Suppressor macrophage treated with lipopolysaccharide for 4 hours (primary cell): ENCODE results near the gene QRICH2.
"Not testable (repeated sequence)": the region's sequence is repeated elsewhere in the genome, so short reads cannot be mapped to it uniquely, and the experiment has no call there.

ENCODE experiments used
- DNase-seq: peaks from one replicate; pipeline ENCODE4 v3.0.0-alpha.2; 2020

Gene QRICH2

DNA sequence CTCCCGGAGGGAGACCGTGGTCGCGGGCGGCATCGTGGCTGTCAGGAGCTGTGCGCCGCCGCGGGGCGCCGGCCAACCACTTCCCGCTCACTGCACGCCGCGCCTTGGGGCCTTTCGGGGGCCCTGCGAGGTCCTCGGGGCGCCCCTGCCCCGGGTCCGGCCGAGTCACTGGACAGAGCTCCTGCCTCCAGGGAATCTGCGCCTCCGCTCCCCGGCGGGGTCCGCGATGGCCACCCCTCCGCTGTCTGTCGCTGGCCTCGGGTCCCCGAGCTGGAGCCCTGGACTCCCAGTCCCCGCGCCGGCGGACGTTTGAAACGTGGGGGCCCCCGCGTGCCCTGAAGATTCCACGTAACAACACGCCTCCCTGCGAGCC is at the start of gene QRICH2:
Gene QRICH2, minus strand, starts transcription at position 311 of the 373 bp plus-strand sequence. Its CDS starts 278 bp downstream, at position 33.
- no peak for DNase-seq

- no peak for DNase-seq
Measured at GRCh38 chr17:76357597-76358158, 49.6 kb upstream of the QRICH2 start.

DNA sequence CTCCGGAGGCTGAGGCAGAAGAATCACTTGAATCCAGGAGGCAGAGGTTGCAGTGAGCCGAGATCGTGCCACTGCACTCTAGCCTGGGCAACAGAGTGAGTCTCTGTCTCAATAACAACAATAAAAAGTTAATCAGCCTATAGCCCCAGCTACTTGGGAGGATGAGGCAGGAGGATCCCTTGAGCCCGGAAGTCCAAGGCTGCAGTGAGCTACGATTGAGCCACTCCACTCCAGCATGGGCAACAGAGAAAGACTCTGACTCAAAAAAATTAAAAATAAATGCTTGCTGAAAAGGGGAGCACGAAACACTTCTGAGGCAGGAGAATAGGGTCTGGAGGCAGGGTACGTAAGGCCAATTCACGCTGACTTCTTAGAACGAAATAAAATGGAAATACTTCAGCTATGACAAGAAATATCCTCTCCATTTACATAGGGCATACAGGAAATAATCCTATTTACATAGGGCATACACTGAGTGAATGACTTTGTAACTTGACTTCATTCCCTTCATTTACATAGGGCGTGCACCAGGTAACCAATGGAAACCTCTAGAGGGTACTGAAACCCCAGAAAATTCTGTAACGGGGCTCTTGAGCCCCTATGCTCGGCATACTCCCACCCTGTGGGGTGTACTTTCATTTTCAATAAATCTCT is 48.9 kb upstream of the QRICH2 start:
- DNase-seq = no peak

- no peak for DNase-seq
Measured at GRCh38 chr17:76354747-76355310, 46.8 kb upstream of the QRICH2 start.

DNA sequence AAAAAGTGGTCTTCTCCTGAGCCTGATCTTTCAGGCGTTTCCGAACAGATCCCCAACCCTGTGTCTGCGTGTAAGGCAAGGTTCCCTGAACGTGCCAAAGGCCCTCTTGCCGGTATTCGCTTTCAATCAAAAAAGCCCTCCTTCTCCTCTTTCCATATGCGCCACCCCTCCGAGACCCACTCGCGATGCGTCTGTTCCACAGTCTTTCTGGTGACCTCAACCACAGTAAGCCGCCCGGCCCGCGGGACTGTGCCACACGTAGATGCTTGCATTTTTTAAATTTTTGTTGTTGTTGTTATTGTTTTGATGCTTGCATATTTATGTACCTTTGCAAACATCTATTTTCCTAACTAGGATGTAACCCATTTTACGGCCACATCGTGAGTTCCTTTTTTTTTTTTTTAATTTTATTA is 46.2 kb upstream of the QRICH2 start:
- DNase-seq = no peak

DNA sequence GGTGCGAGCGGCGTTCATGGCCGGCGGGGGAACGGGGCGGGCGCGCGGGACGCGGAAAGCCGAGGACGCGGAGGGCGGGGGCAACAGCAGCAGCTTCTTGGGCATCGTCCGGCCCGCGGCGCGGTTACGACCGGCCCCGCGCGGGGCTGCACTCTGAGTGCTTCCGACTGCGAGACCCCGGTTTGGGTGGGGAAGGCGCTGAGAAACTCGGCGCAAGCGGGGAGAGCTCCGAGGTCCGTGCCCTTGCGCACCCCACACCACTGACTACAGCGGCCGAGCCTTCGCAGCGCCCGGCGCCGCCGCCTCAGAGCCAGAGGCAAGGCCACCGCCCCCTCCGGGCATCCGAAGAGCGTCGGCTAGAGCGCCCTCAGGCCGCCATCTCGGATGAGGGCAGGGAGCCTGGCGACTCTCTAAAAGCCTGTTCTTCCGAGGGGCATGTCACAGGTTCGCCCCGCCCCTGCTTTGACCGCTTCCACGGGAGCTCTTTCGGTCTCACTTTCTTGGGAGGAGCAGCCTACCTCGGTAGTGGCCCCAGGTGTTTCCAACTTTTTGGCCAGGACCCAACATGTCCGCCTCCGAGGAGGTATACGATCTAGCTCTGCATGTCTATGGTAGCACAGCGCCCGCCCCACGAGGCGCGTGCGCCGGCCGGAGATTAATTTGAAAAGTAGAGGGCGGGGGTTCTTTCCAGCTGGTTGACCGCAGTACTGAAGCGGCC is 45.7 kb upstream of the QRICH2 start, which contains the start of gene PRPSAP1:
Gene PRPSAP1, minus strand, starts transcription at position 318 of the 718 bp plus-strand sequence. Its CDS starts 213 bp downstream, at position 105.
- peak; percentile 94 for DNase-seq

GRCh38 chr17:76353004-76353598 is 45.0 kb upstream of the QRICH2 start:
- peak; percentile 49 for DNase-seq

- no peak for DNase-seq
Measured at GRCh38 chr17:76351526-76352071, 43.5 kb upstream of the QRICH2 start.

- DNase-seq = no peak
Measured at GRCh38 chr17:76350463-76350862, 42.4 kb upstream of the QRICH2 start.

DNA sequence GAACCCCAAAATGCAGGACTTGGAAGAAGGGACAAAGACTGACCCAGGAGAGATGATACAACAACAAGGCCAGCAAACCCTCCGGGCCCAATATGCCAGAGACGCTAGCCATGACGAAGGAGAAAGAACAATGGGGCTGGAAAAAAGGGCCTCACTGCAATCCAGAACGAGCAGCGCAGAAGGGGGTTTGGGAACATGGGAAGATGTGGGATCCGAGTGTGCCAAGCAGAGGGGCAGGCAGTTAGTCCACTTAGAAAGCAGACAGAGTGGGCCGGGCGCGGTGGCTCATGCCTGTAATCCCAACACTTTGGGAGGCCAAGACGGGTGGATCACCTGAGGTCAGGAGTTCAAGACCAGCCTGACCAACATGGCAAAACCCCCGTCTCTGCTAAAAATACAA is 38.9 kb upstream of the QRICH2 start:
- DNase-seq = not testable (repeated sequence)

DNA sequence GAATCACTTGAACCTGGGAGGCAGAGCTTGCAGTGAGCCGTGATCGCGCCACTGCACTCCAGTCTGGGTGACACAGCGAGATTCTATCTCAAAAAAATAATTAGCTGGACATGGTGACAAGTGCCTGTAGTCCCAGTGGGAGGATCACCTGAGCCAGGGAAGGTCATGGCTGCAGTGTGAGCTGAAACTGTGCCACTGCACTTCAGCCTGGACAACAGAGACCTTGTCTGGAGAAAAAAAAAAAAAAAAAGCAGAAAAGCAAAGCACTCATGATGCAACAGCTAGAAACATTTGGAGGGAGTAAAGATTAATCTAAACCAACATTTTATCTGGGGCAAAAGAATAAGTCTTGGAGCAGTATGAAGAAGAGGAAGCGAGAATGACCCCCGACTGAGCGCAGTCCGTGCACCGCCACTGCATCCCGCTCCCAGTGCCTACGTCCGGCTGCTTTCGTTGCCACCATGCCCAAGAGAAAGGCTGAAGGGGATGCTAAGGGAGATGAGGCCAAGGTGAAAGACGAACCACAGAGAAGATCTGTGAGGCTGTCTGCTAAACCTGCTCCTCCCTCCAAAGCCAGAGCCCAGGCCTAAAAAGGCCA is 37.4 kb upstream of the QRICH2 start:
- no peak for DNase-seq

- DNase-seq = no peak
Measured at GRCh38 chr17:76343106-76343505, 35.0 kb upstream of the QRICH2 start.

DNA sequence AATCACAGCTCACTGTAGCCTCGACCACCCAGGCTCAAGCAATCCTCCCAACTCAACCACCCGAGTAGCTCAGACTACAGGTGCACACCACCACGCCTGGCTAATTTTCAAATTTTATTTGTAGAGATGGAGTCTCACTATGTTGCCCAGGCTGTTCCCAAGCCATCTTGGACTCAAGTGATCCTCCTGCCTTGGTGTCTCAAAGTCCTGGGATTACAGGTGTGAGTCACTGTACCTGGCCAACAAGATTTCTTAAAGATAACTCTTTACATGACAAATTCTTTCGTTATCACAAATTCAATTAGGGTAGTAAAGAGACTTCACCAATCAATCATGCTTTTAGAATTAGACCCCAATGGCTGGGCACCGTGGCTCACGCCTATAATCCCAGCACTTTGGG is 33.2 kb upstream of the QRICH2 start:
- no peak for DNase-seq

DNA sequence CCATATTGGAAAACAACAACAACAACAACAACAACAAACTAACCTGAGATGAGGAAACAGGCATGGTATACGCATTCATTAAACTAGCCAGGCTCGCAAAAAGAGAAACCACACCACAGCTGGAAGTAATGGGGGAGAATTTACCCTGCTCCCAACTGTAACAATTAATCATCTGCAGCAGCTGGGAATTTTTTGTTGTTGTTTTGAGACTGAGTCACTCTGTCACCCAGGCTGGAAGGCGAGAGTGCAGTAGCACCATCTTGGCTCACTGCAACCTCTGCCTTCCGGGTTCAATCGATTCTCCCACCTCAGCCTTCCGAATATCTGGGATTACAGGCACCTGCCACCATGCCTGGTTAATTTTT is 29.3 kb upstream of the QRICH2 start:
- no peak for DNase-seq

DNA sequence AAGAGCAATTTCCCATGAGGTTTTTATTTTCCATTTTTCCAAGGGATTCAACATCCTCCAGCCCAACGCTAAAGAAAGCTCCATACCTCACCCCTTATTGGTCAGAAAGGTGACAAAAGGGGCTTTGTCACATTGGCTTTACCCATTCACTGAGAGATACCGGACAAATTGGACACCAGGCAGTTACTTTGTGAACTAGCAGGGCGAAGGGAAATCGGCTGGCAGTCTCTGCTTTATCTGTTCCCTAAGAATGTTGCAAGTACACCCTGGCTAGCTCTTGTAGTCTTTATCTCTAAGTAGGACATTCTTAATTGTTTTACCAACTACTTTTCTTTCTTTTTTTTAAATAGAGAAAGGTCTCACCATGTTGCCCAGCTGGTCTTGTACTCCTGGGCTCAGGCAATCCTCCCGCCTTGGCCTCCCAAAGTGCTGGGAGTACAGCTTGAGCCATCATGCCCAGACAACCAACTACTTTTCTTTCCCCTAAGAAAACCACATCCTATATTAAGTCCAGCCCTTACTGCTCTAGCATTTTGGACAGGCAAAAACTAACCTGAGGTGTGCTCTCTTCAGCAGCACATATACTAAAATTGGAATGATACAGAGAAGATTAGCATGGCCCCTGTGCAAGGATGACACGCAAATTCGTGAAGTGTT is 28.8 kb upstream of the QRICH2 start:
- no peak for DNase-seq

DNA sequence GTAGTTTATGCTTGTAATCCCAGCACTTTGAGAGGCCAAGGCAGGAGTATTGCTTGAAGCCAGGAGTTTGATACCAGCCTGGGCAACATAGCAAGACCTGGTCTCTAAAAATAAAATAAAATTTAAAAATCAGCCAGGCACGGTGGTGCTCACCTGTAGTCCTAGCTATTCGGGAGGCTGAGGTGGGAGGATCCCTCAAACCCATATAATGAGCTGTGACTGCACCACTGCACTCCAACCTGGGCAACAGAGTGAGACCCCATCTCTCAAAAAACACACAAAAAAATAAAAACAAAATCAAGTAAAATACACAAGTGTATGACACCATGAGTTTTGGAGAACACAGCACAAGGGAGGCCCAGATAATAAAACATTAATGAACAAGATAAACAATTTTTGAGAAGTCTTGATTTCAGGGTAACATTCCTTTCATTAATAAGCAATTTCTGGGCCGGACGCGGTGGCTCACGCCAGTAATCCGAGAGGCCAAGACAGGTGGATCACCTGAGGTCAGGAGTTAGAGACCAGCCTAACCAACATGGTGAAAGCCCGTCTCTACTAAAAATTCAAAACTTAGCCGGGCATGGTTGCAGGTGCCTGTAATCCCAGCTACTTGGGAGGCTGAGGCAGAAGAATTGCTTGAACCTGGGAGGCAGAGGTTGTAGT is 27.8 kb upstream of the QRICH2 start:
- no peak for DNase-seq

DNA sequence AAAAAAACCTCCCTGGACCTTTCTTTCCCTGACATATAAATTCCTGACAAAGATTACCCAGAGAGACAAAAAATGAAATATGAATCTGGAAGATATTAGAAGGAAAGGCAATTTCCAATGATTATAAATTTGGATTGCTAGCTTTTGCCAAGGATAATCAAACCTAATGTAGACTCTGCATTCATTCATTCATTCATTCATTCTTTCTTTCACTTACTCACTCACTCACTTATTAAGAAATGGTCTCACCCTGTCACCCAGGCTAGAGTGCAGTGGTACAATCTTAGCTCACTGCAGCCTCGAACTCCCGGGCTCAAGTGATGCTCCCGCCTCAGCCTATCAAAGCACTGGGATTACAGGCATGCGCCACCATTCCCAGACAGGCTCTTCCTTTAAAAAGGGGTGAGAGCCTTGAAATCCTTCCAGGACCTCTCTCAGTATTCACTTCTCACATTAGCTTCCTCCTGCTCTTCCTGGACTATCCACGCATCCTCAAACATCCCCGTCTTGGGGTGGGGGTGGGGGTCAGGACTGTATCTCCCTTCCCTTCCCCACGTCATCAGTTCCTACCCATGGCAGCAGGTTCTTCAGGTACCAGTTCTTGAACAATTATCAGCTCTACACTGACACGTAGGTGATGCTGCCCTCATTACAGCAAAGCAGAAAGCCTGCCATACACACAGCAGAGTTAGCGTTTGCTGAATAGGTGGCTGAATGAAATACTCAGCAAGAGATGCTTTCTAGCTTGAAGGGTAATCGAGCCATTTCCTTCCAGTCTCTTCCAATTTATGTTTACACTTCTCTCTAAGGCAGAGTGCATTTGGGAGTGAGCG is 25.8 kb upstream of the QRICH2 start:
- no peak for DNase-seq

DNA sequence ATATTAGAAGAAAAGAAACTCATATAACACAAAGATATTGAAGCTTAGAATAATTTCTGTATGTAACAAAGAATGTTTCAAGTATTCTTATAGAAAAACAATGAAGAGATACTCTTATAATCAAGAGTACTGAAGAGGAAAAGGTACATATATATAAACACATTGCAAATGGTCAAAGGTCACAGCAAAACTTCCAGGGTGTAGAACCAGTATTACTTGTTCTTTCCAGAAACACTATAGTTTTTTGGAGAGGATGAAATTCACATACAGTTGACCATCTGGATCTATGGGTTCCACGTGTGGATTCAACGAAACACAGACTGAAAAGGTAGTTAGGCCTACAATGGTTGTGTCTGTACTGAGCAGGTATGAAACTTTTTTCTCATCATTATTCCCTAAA is 23.0 kb upstream of the QRICH2 start:
- DNase-seq = no peak

GRCh38 chr17:76329664-76330063 is 21.6 kb upstream of the QRICH2 start:
- no peak for DNase-seq

- DNase-seq = peak; percentile 86
Measured at GRCh38 chr17:76327696-76328095, 19.6 kb upstream of the QRICH2 start.

DNA sequence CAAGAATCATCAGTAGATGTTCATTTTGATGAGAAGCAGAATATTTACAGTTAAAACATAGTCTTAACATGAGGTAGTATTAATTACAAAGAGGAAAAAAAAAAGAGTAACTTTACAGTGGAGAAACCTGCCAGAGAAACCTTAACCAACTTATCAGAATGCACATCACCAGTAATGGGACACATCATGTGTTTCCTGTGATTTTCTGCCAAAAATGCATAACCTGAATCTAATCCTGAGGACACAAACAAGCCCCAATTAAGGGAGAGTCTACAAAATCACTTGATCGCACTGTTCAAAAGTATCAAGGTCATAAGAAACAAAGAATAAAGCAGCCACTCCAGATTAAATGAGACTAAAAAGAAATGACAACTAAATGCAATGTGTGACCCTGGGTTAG is 18.2 kb upstream of the QRICH2 start:
- DNase-seq = no peak
